Measurements from ENCODE around the gene SCGB3A2. TPM values are rescaled to one million over a fixed set of nuclear protein-coding genes. Genes with fewer than 3 reads are reported as not detected.

The SCGB3A2 gene
- total and polyA plus RNA-seq, 2 donors (not counting 3 experiments of a cell fraction or from before 2014, with no cell fraction given): not detected

DNA sequence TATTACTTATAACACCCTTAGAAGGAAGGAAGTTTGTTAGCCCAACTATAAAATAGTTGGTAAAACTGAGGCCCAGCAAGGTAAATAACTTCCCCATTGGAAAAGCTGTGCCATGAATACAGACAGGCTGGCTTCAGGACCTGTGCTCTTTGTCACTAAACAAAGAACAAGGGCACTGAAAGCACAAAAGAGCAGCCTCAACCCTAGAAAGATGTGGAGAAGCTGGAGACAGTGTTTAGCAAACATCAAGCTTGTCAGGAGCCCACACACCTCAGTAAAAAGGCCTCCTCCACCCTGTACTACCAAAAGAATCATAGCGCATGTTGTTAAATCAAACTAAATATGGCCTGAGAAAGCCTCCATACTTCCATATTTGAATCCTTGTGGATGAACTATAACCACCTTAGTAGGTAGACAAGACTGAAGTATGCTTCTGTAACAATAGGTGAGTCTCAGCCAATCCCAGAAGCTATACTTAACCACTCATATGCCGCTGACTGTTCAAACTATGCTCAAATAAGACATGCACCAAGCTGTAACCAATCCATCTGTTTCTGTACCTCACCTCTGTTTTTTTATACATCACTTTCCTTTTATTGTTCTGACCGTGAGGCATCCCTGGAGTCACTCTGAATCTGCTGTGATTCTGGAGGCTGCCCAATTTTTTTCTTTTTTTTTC is 18.4 kb upstream of the SCGB3A2 start:
- DNase-seq (ENCODE audit: low read depth, low spot score): no peak
- Histone ChIP-seq H2AFZ (ENCODE audit: low read depth, low read length) (no peak overlapping the region), H3K27me3 (ENCODE audit: control insufficient read depth in 2 of 2, insufficient read depth in 2 of 2, low read length in 2 of 2) (no peaks in the 10 kb centered on the region), H3K4me2 (ENCODE audit: insufficient read depth, low read length) (no peak overlapping the region), H3K9ac (replicated peaks; ENCODE audit: extremely low read depth, insufficient read depth, low read length) (no peak overlapping the region), H3K79me2 (ENCODE audit: control insufficient read depth, insufficient read depth, low read length) (no peaks in the 10 kb centered on the region), H3K9me1 (replicated peaks; ENCODE audit: control insufficient read depth, extremely low read depth, insufficient read depth, low read length) (no peaks in the 10 kb centered on the region), H3K9me3 (replicated peaks; ENCODE audit: control insufficient read depth, insufficient read depth, low read length) (no peaks in the 10 kb centered on the region), H3K4me3 (replicated peaks in 1 of 3; ENCODE audit: insufficient read depth in 1 of 3, low read depth in 1 of 3, low read length in 3 of 3) (no peak overlapping the region), H3K36me3 (ENCODE audit: control insufficient read depth in 2 of 2, extremely low read depth in 1 of 2, insufficient read depth in 2 of 2, low read length in 2 of 2) (no peaks in the 10 kb centered on the region), H3K27ac (ENCODE audit: insufficient read depth, low read depth, low read length) (no peak overlapping the region), H4K20me1 (replicated peaks; ENCODE audit: control insufficient read depth, extremely low read depth, insufficient read depth, low read length) (no peaks in the 10 kb centered on the region), H3K4me1 (ENCODE audit: control insufficient read depth, extremely low read depth, insufficient read depth, low read length) (no peaks in the 10 kb centered on the region)
- TF ChIP-seq POLR2A (IDR thresholded peaks at IDR 0.05; ENCODE audit: low read depth, low read length) (no peak), POLR2AphosphoS5 (IDR thresholded peaks at IDR 0.05; ENCODE audit: insufficient read depth, low read depth, low read length) (no peak), MYC (IDR thresholded peaks at IDR 0.05; ENCODE audit: low read depth, low read length) (no peak), GATA2 (IDR thresholded peaks at IDR 0.05; ENCODE audit: insufficient read depth, insufficient read length, low read depth, low read length) (no peak), FOS (IDR thresholded peaks at IDR 0.05; ENCODE audit: borderline replicate concordance, insufficient read depth, low read length) (no peak), JUN (IDR thresholded peaks at IDR 0.05; ENCODE audit: borderline replicate concordance, insufficient read depth, insufficient read length, low read depth) (no peak), EZH2 (IDR thresholded peaks at IDR 0.05; ENCODE audit: borderline replicate concordance, low read depth, low read length, severe bottlenecking) (no peak)
- TF ChIP-seq, protein P1, sequence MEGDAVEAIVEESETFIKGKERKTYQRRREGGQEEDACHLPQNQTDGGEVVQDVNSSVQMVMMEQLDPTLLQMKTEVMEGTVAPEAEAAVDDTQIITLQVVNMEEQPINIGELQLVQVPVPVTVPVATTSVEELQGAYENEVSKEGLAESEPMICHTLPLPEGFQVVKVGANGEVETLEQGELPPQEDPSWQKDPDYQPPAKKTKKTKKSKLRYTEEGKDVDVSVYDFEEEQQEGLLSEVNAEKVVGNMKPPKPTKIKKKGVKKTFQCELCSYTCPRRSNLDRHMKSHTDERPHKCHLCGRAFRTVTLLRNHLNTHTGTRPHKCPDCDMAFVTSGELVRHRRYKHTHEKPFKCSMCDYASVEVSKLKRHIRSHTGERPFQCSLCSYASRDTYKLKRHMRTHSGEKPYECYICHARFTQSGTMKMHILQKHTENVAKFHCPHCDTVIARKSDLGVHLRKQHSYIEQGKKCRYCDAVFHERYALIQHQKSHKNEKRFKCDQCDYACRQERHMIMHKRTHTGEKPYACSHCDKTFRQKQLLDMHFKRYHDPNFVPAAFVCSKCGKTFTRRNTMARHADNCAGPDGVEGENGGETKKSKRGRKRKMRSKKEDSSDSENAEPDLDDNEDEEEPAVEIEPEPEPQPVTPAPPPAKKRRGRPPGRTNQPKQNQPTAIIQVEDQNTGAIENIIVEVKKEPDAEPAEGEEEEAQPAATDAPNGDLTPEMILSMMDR (IDR thresholded peaks at IDR 0.05; ENCODE audit: extremely low read depth in 1 of 2, insufficient read depth in 1 of 2, low read depth in 1 of 2, low read length in 2 of 2): no peak
- TF ChIP-seq, protein P2, sequence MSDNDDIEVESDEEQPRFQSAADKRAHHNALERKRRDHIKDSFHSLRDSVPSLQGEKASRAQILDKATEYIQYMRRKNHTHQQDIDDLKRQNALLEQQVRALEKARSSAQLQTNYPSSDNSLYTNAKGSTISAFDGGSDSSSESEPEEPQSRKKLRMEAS (IDR thresholded peaks at IDR 0.05; ENCODE audit: insufficient read depth, insufficient read length): no peak
- dilution Hi-C loops (cut with MboI; ENCODE audit: extremely low pct_ligation_motif_present, low sequenced_read_pairs): no loop called here
- no TSS peak for BruUV-seq (replicated peaks)
- ChIA-PET POLR2A (no interaction called here), CTCF (interaction anchor here (1.2 to 12.6 kb wide), 8 partner anchors 12 to 871 kb away, joined by 3 to 170 read pairs (median 9); no protein-coding TSS in a partner anchor)
- FAIRE-seq: no peak
- intact Hi-C loops (cut with micrococcal nuclease): loop anchor here (2.0 to 10.0 kb wide), 2 partner anchors 261 to 515 kb away; no protein-coding TSS in a partner anchor
